GM12878 (cell line): ENCODE results near the gene DCAF8. TPM values are rescaled to one million over a fixed set of nuclear protein-coding genes. Genes with fewer than 3 reads are reported as not detected.

Experiments used
- ATAC-seq: fragments of 200-7000 bp; cut with Tn5 transposase; 3 replicates; pipeline ENCODE4 v1.9.1; 2020; ENCODE audit warnings: mild to moderate bottlenecking, moderate library complexity
- BruUV-seq: library from RNA; stranded (reverse); fragments of 400-500 nt; replicated peaks from 2 replicates; lab custom pipeline; 2021; lab: Mats Ljungman, UMichigan
- CTCF ChIA-PET: fragments of 300-600 bp; sonication (Branson Sonifier 250); formaldehyde crosslinking; extraction: SDS; loops from one replicate; lab custom pipeline; 2021; ENCODE audit warnings: inconsistent platforms; lab: Yijun Ruan, JAX
- POLR2A ChIA-PET: fragments of 350-600 bp; formaldehyde crosslinking; extraction: SDS; loops from one replicate; lab custom pipeline; 2021; ENCODE audit warnings: inconsistent platforms; lab: Charles Lee
- RAD21 ChIA-PET: fragments of 300-600 bp; sonication (Branson Sonifier 250); formaldehyde crosslinking; loops from one replicate; lab custom pipeline; 2023; ENCODE audit warnings: antibody characterized with exemption; ENCODE audit not compliant: unreplicated experiment; lab: Charles Lee
- SMC1A ChIA-PET: fragments of 300-600 bp; sonication (Branson Sonifier 250); formaldehyde crosslinking; loops from one replicate; lab custom pipeline; 2023; ENCODE audit not compliant: unreplicated experiment, uncharacterized antibody; lab: Charles Lee
- DNase-seq: peaks from one replicate; pipeline ENCODE4 v3.0.0-alpha.2; 2011; ENCODE audit warnings: low read depth, low spot score
- FAIRE-seq: peaks from 3 replicates; lab custom pipeline; 2011; peaks lifted over from hg19 to GRCh38; lab: Jason Lieb, UNC
- H2AFZ ChIP-seq: 2 replicates; pipeline ENCODE4 v1.6.0; 2011; ENCODE audit warnings: low read depth, low read length, control low read depth; ENCODE audit not compliant: control insufficient read depth
- H3K27ac ChIP-seq: 2 replicates; pipeline ENCODE4 v1.5.1; 2011; ENCODE audit warnings: control low read depth; ENCODE audit not compliant: control insufficient read depth, insufficient read depth
- H3K27me3 ChIP-seq, 2 experiments: replicated peaks in 1 of 2; 2 replicates each; pipeline versions ENCODE4 v1.6.0 to v1.6.1; 2011; ENCODE audit warnings: low read length in 1 of 2; ENCODE audit not compliant: control insufficient read depth in 2 of 2, insufficient read depth in 2 of 2
- H3K36me3 ChIP-seq, 2 experiments: 2 replicates each; pipeline ENCODE4 v1.5.1; 2011; ENCODE audit warnings: low read length in 1 of 2; ENCODE audit not compliant: control insufficient read depth in 2 of 2, insufficient read depth in 2 of 2
- H3K4me1 ChIP-seq: 2 replicates; pipeline ENCODE4 v1.6.1; 2011; ENCODE audit warnings: mild to moderate bottlenecking, low read length, moderate library complexity, mixed read lengths; ENCODE audit not compliant: control insufficient read depth, insufficient read depth
- H3K4me2 ChIP-seq: 2 replicates; pipeline ENCODE4 v1.6.0; 2011; ENCODE audit warnings: control low read depth; ENCODE audit not compliant: control insufficient read depth, insufficient read depth
- H3K4me3 ChIP-seq: fragments of 200-600 bp; sonication (generic); 2 replicates; pipeline ENCODE4 v1.5.1; 2016
- H3K79me2 ChIP-seq: 2 replicates; pipeline ENCODE4 v1.6.0; 2011; ENCODE audit warnings: low read length; ENCODE audit not compliant: control insufficient read depth, insufficient read depth
- H3K9ac ChIP-seq: 2 replicates; pipeline ENCODE4 v1.8.0; 2011; ENCODE audit warnings: low read length, control low read depth, mixed read lengths; ENCODE audit not compliant: control insufficient read depth, insufficient read depth
- H3K9me3 ChIP-seq: replicated peaks from 3 replicates; pipeline ENCODE4 v1.5.1; 2011; ENCODE audit warnings: mild to moderate bottlenecking, low read length; ENCODE audit not compliant: control insufficient read depth, insufficient read depth
- H4K20me1 ChIP-seq: 2 replicates; pipeline ENCODE4 v1.6.0; 2011; ENCODE audit not compliant: control insufficient read depth, insufficient read depth
- BACH1 ChIP-seq: fragments of 450-650 bp; IDR thresholded peaks from 2 replicates; pipeline ENCODE4 v1.6.1; 2017; ENCODE audit warnings: mild to moderate bottlenecking, borderline replicate concordance
- BHLHE40 ChIP-seq, 2 experiments: fragments of 450-650 bp in 1 of 2; IDR thresholded peaks; 2 replicates each; pipeline ENCODE4 v1.6.1; 2011 to 2017; ENCODE audit warnings: low read depth in 2 of 2, borderline replicate concordance in 1 of 2, improper control_type of control experiment in 1 of 2, low read length in 1 of 2, mild to moderate bottlenecking in 1 of 2
- CREB1 ChIP-seq: IDR thresholded peaks from 2 replicates; pipeline ENCODE4 v1.6.1; 2012; ENCODE audit warnings: low read depth, mild to moderate bottlenecking, inconsistent platforms
- DPF2 ChIP-seq: fragments of 450-650 bp; IDR thresholded peaks from 2 replicates; pipeline ENCODE4 v1.6.1; 2017; ENCODE audit warnings: mild to moderate bottlenecking
- GATAD2B ChIP-seq: fragments of 450-650 bp; conservative IDR thresholded peaks from 2 replicates; pipeline ENCODE4 v1.6.1; 2017; ENCODE audit warnings: low read depth, mild to moderate bottlenecking, moderate library complexity
- LARP7 ChIP-seq: fragments of 450-650 bp; IDR thresholded peaks from 2 replicates; pipeline ENCODE4 v1.6.1; 2017; ENCODE audit warnings: mild to moderate bottlenecking
- PAX8 ChIP-seq: fragments of 450-650 bp; IDR thresholded peaks from 2 replicates; pipeline ENCODE4 v1.6.1; 2017; ENCODE audit warnings: mild to moderate bottlenecking, moderate library complexity
- POLR2A ChIP-seq: IDR thresholded peaks from 2 replicates; pipeline ENCODE4 v1.6.1; 2011; ENCODE audit warnings: low read depth, mild to moderate bottlenecking, low read length
- POU2F2 ChIP-seq: IDR thresholded peaks from 3 replicates; pipeline ENCODE4 v1.6.1; 2011; ENCODE audit warnings: low read depth, mild to moderate bottlenecking, low read length, borderline replicate concordance
- RELA ChIP-seq: fragments of 450-650 bp; IDR thresholded peaks from 2 replicates; pipeline ENCODE4 v1.8.0; 2014; ENCODE audit warnings: borderline replicate concordance; ENCODE audit not compliant: partially characterized antibody
- SIN3A ChIP-seq: IDR thresholded peaks from 2 replicates; pipeline ENCODE4 v1.6.1; 2012; ENCODE audit warnings: low read depth, low read length, improper control_type of control experiment
- SPI1 ChIP-seq: IDR thresholded peaks from 2 replicates; pipeline ENCODE4 v1.6.1; 2011; ENCODE audit warnings: low read depth, mild to moderate bottlenecking, low read length, moderate library complexity, borderline replicate concordance; ENCODE audit not compliant: insufficient read depth
- SREBF1 ChIP-seq: IDR thresholded peaks from 2 replicates; pipeline ENCODE4 v1.6.1; 2012; ENCODE audit warnings: mild to moderate bottlenecking, low read length
- TCF12 ChIP-seq: IDR thresholded peaks from 2 replicates; pipeline ENCODE4 v1.6.1; 2011; ENCODE audit warnings: low read depth, mild to moderate bottlenecking, low read length
- TCF7 ChIP-seq: IDR thresholded peaks from 2 replicates; pipeline ENCODE4 v1.6.1; 2014; ENCODE audit warnings: antibody characterized with exemption, borderline replicate concordance
- YY1 ChIP-seq: IDR thresholded peaks from 2 replicates; pipeline ENCODE4 v1.6.1; 2011; ENCODE audit warnings: low read depth, mild to moderate bottlenecking, low read length
- ZBED1 ChIP-seq: IDR thresholded peaks from 2 replicates; pipeline ENCODE4 v1.6.1; 2016; ENCODE audit warnings: borderline replicate concordance
- ZNF24 ChIP-seq: fragments of 450-650 bp; IDR thresholded peaks from 2 replicates; pipeline ENCODE4 v1.6.1; 2017; ENCODE audit warnings: antibody characterized with exemption, mild to moderate bottlenecking
- WGBS: methylation state at CpG from one replicate; pipeline ENCODE4 v1.1.6; 2016; ENCODE audit warnings: low lambda C conversion rate; ENCODE audit not compliant: insufficient replicate concordance, insufficient coverage; ENCODE audit errors: missing lambda C conversion rate; 5-methylcytosine and 5-hydroxymethylcytosine counted together
- in situ Hi-C: fragments of 300-500 bp; cut with MboI; formaldehyde crosslinking; loops from 9 replicates; pipeline ENCODE4 v1.14.3; 2018; ENCODE audit warnings: mixed read lengths
- intact Hi-C: fragments of 100-400 bp; cut with micrococcal nuclease; formaldehyde crosslinking; loops from one replicate; pipeline ENCODE4 v1.14.2; 2022; ENCODE audit not compliant: unreplicated experiment
- polyA plus RNA-seq, 11 experiments: library from polyadenylated mRNA; depleted of rRNA in 4 of 11; unstranded in 6 of 11; stranded (reverse) in 5 of 11; fragments of >200 nt; fragmentation: Nextera tagmentation in 4 of 11; fragmentation: Illumina TruSeq in 1 of 11; extraction: Ambion mirVana in 4 of 11; extraction: Trizol in 1 of 11; gene quantifications; 1 replicate in 1 of 11; 2 replicates in 10 of 11; pipeline versions ENCODE4 v1.2.1 to v1.2.3, GENCODE V29; 2011 to 2016; ENCODE audit warnings: inconsistent platforms in 2 of 11, missing spikeins in 2 of 11, low read depth in 1 of 11
- total RNA-seq, 4 experiments: library from RNA; depleted of rRNA in 3 of 4; stranded (reverse); fragments of >200 nt in 3 of 4; fragmentation: Illumina TruSeq in 1 of 4; extraction: Trizol in 1 of 4; gene quantifications; 2 replicates each; pipeline versions ENCODE4 v1.2.1 to v1.2.3, GENCODE V29; 2013 to 2021
- TF ChIP-seq, protein P1 (sequence below): fragments of 450-650 bp; formaldehyde crosslinking; IDR thresholded peaks from 2 replicates; pipeline ENCODE4 v1.5.0; 2022; ENCODE audit warnings: mild to moderate bottlenecking, missing genetic modification characterization
- TF ChIP-seq, protein P2 (sequence below): IDR thresholded peaks from 2 replicates; pipeline ENCODE4 v1.6.1; 2011; ENCODE audit warnings: borderline replicate concordance, low read depth, mild to moderate bottlenecking, moderate library complexity, low read length; ENCODE audit not compliant: insufficient read depth, poor library complexity, severe bottlenecking

The DCAF8 gene
- total and polyA plus RNA-seq, 10 of the 15 experiments (the other 5 are each of a cell fraction or from before 2014, with no cell fraction given) = 10.4 to 152 (median 84.6) TPM

GRCh38 chr1:160205242-160206035, 56.9 kb downstream of the DCAF8 start, which contains the start of gene PEA15:
Gene PEA15 (plus strand): TSS chr1:160205384. CDS start chr1:160211545, 6,161 bp downstream.
- Histone ChIP-seq H3K79me2 (peaks cover 35% of the 10 kb centered on the region), H3K27ac (peak within 1 kb of the TSS; percentile 96), H4K20me1 (no peaks in the 10 kb centered on the region), H3K27me3 (no peaks in the 10 kb centered on the region), H3K9me3 (no peaks in the 10 kb centered on the region), H3K4me1 (peaks cover 26% of the 10 kb centered on the region), H3K9ac (peak within 1 kb of the TSS; percentile 92), H3K4me3 (peak within 1 kb of the TSS; percentile 99), H2AFZ (peak within 1 kb of the TSS; percentile 64), H3K36me3 (peaks cover 2 to 5% of the 10 kb centered on the region in 2 experiments; a peak in 2 of 4 replicates), H3K4me2 (peak within 1 kb of the TSS; percentile 94)
- ChIA-PET CTCF (interaction anchor here (0.6 to 8.9 kb wide), 8 partner anchors 14 to 380 kb away, joined by 3 to 89 read pairs (median 24); partner anchors contain the start of gene DCAF8), RAD21 (interaction anchor here (0.7 to 10.6 kb wide), 11 partner anchors 12 to 171 kb away, joined by 3 to 89 read pairs (median 9); partner anchors contain the start of genes CASQ1 and DCAF8), POLR2A (interaction anchor here (0.7 to 2.6 kb wide), 5 partner anchors 10 to 284 kb away, joined by 6 to 15 read pairs (median 10); partner anchors contain the start of gene DCAF8), SMC1A (interaction anchor here (0.9 to 11.5 kb wide), 9 partner anchors 10 to 86 kb away, joined by 3 to 95 read pairs (median 13); partner anchors contain the start of genes DCAF8 and PEX19)
- ATAC-seq (peak; percentile 76), FAIRE-seq (no peak), DNase-seq (no peak)
- in situ Hi-C loops = no loop called here
- intact Hi-C loops = no loop called here
- BruUV-seq = TSS peak; percentile 63
- under 1% methylated on average over 67 of the region's 76 CpGs for WGBS
- TF ChIP-seq BACH1 (no peak; the same call in 1 of the 2 replicates), RELA (peak; percentile 33), CREB1 (peak; percentile 35; the same call in 1 of the 2 replicates), POU2F2 (0 out of 3 replicates have a peak, but pooled peaks have one; percentile 24), LARP7 (peak; percentile 88), TCF7 (no peak), ZBED1 (no peak), SIN3A (peak; percentile 40; the same call in 1 of the 2 replicates), POLR2A (peak; percentile 66; the same call in 1 of the 2 replicates), YY1 (no peak), ZNF24 (no peak), SPI1 (no peak), TCF12 (0 out of 2 replicates have a peak, but pooled peaks have one; percentile 4), PAX8 (no peak), DPF2 (peak; percentile 52), SREBF1 (no peak), BHLHE40 (IDR thresholded peaks at IDR 0.05; ENCODE audit: borderline replicate concordance in 1 of 2, low read depth in 2 of 2, low read length in 1 of 2) (peak in 1 of 2 experiments; percentile 26; a peak in 1 of 4 replicates), GATAD2B (0 out of 2 replicates have a peak, but pooled peaks have one; percentile 45)
- TF ChIP-seq, protein P1, sequence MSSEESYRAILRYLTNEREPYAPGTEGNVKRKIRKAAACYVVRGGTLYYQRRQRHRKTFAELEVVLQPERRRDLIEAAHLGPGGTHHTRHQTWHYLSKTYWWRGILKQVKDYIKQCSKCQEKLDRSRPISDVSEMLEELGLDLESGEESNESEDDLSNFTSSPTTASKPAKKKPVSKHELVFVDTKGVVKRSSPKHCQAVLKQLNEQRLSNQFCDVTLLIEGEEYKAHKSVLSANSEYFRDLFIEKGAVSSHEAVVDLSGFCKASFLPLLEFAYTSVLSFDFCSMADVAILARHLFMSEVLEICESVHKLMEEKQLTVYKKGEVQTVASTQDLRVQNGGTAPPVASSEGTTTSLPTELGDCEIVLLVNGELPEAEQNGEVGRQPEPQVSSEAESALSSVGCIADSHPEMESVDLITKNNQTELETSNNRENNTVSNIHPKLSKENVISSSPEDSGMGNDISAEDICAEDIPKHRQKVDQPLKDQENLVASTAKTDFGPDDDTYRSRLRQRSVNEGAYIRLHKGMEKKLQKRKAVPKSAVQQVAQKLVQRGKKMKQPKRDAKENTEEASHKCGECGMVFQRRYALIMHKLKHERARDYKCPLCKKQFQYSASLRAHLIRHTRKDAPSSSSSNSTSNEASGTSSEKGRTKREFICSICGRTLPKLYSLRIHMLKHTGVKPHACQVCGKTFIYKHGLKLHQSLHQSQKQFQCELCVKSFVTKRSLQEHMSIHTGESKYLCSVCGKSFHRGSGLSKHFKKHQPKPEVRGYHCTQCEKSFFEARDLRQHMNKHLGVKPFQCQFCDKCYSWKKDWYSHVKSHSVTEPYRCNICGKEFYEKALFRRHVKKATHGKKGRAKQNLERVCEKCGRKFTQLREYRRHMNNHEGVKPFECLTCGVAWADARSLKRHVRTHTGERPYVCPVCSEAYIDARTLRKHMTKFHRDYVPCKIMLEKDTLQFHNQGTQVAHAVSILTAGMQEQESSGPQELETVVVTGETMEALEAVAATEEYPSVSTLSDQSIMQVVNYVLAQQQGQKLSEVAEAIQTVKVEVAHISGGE = no peak
- TF ChIP-seq, protein P2, sequence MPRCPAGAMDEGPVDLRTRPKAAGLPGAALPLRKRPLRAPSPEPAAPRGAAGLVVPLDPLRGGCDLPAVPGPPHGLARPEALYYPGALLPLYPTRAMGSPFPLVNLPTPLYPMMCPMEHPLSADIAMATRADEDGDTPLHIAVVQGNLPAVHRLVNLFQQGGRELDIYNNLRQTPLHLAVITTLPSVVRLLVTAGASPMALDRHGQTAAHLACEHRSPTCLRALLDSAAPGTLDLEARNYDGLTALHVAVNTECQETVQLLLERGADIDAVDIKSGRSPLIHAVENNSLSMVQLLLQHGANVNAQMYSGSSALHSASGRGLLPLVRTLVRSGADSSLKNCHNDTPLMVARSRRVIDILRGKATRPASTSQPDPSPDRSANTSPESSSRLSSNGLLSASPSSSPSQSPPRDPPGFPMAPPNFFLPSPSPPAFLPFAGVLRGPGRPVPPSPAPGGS = peak; percentile 8
